Natural killer cell treated with Interleukin-12 subunit alpha and Interleukin-12 subunit beta and Interleukin-15 and Interleukin-18, amount 100 ng/mL, for 72 hours (primary cell): ENCODE data around the gene HHIPL1. TPM values are rescaled to one million over a fixed set of nuclear protein-coding genes. Genes with fewer than 3 reads are reported as not detected.

Experiments used
- ATAC-seq, 2 donors: fragments of 150-1000 bp; cut with Tn5 transposase in 1 of 2; sonication (Bioruptor Pico), chemical (Tn5 transposase) in 1 of 2; 2 replicates each; pipeline ENCODE4 v1.10.0; 2021
- DNase-seq: peaks from one replicate; pipeline ENCODE4 v3.0.0; 2022; ENCODE audit warnings: low spot score
- H3K27ac Mint-ChIP-seq, 2 donors: 1 replicate in 1 of 2; 2 replicates in 1 of 2; pipeline ENCODE4 v1.8.0; 2022; ENCODE audit warnings: mixed read lengths in 2 of 2, mild to moderate bottlenecking in 1 of 2, moderate library complexity in 1 of 2
- H3K27me3 Mint-ChIP-seq, 2 donors: 1 replicate in 1 of 2; 2 replicates in 1 of 2; pipeline ENCODE4 v1.8.0; 2022; ENCODE audit warnings: mixed read lengths in 2 of 2
- H3K36me3 Mint-ChIP-seq: one replicate; pipeline ENCODE4 v1.8.0; 2022; ENCODE audit warnings: mixed read lengths
- H3K4me1 Mint-ChIP-seq, 2 donors: 1 replicate in 1 of 2; 2 replicates in 1 of 2; pipeline ENCODE4 v1.8.0; 2022; ENCODE audit warnings: low read depth in 2 of 2, mixed read lengths in 2 of 2, mild to moderate bottlenecking in 1 of 2
- H3K4me3 Mint-ChIP-seq: one replicate; pipeline ENCODE4 v1.8.0; 2022; ENCODE audit warnings: mixed read lengths
- H3K9me3 Mint-ChIP-seq: 2 replicates; pipeline ENCODE4 v1.8.0; 2022; ENCODE audit warnings: mixed read lengths
- total RNA-seq, 2 donors: library from RNA; stranded (reverse); gene quantifications; one replicate each; pipeline ENCODE4 v1.2.3, GENCODE V29; 2022

Gene HHIPL1
- total RNA-seq, 2 donors from 2014 or later: not detected

- Mint-ChIP-seq H3K27ac (no peak overlapping the region), H3K4me1 (no peaks in the 10 kb centered on the region), H3K36me3 (no peaks in the 10 kb centered on the region), H3K27me3 (peaks cover 12 to 14% of the 10 kb centered on the region in 2 donors), H3K4me3 (no peak overlapping the region), H3K9me3 (no peaks in the 10 kb centered on the region)
- ATAC-seq (no peak), DNase-seq (no peak)
These were observed 80.2 kb downstream of the HHIPL1 start for GRCh38 chr14:99724939-99725773.

GRCh38 chr14:99725774-99726537, 81.0 kb downstream of the HHIPL1 start:
- Mint-ChIP-seq H3K4me1 (no peaks in the 10 kb centered on the region), H3K4me3 (no peak overlapping the region), H3K36me3 (no peaks in the 10 kb centered on the region), H3K27ac (no peak overlapping the region), H3K27me3 (peaks cover 12 to 14% of the 10 kb centered on the region in 2 donors), H3K9me3 (no peaks in the 10 kb centered on the region)
- DNase-seq (no peak), ATAC-seq (no peak)

- DNase-seq: no peak
- peaks cover 12 to 14% of the 10 kb centered on the region in 2 donors for H3K27me3 Mint-ChIP-seq
- ATAC-seq: peak in 1 of 2 donors; percentile 14
These were observed 81.7 kb downstream of the HHIPL1 start for GRCh38 chr14:99726538-99727095.

GRCh38 chr14:99727096-99727870, 82.4 kb downstream of the HHIPL1 start:
- H3K4me3 Mint-ChIP-seq: no peak overlapping the region
- H3K27me3 Mint-ChIP-seq: peaks cover 11 to 14% of the 10 kb centered on the region in 2 donors
- DNase-seq: no peak
- H3K4me1 Mint-ChIP-seq: no peaks in the 10 kb centered on the region
- no peak overlapping the region for H3K27ac Mint-ChIP-seq
- no peak for ATAC-seq
- no peaks in the 10 kb centered on the region for H3K36me3 Mint-ChIP-seq
- H3K9me3 Mint-ChIP-seq: no peaks in the 10 kb centered on the region

More at GRCh38 chr14:99726538-99727095, 81.7 kb downstream of the HHIPL1 start:
- Mint-ChIP-seq H3K4me3 (no peak overlapping the region), H3K27ac (no peak overlapping the region), H3K4me1 (no peaks in the 10 kb centered on the region), H3K9me3 (no peaks in the 10 kb centered on the region), H3K36me3 (no peaks in the 10 kb centered on the region)

GRCh38 chr14:99728231-99728920, 83.4 kb downstream of the HHIPL1 start:
- Mint-ChIP-seq H3K4me3 (no peak overlapping the region), H3K27ac (no peak overlapping the region), H3K36me3 (no peaks in the 10 kb centered on the region), H3K9me3 (no peaks in the 10 kb centered on the region), H3K27me3 (peaks cover 13 to 14% of the 10 kb centered on the region in 2 donors), H3K4me1 (no peaks in the 10 kb centered on the region)
- no peak for ATAC-seq
- no peak for DNase-seq

- H3K27me3 Mint-ChIP-seq: peaks cover 14 to 19% of the 10 kb centered on the region in 2 donors
- no peak overlapping the region for H3K4me3 Mint-ChIP-seq
- H3K27ac Mint-ChIP-seq: no peak overlapping the region
- no peaks in the 10 kb centered on the region for H3K4me1 Mint-ChIP-seq
- H3K9me3 Mint-ChIP-seq: no peaks in the 10 kb centered on the region
- peak; percentile 29 for DNase-seq
- H3K36me3 Mint-ChIP-seq: no peaks in the 10 kb centered on the region
- no peak for ATAC-seq
These were observed 84.1 kb downstream of the HHIPL1 start for GRCh38 chr14:99728981-99729451.

Other genes starting within 250 kb of the HHIPL1 start
- 10 to 100 TPM; 80.6 to 96.7 TPM for gene SETD3, start 164.3 kb upstream of the HHIPL1 start, total RNA-seq
- 100 to 1,000 TPM in 1 of 2 donors, 10 to 100 TPM in 1; 78.6 to 105 TPM for gene CCNK, start 163.7 kb upstream of the HHIPL1 start, total RNA-seq
- gene CCDC85C, start 40.9 kb upstream of the HHIPL1 start, total RNA-seq: 1 to 10 TPM; 2.7 to 3.6 TPM
- gene CYP46A1, start 39.2 kb downstream of the HHIPL1 start, total RNA-seq: under 1 TPM in 1 of 2 donors, not detected in 1; 0.11 TPM
- 1 to 10 TPM in 1 of 2 donors, not detected in 1; 1.4 TPM for gene EML1, start 148.3 kb downstream of the HHIPL1 start, total RNA-seq